HepG2 (cell line): ENCODE measurements around the gene FARSB. TPM values are rescaled to one million over a fixed set of nuclear protein-coding genes. Genes with fewer than 3 reads are reported as not detected.

Experiments
- ATAC-seq: fragments of 200-7000 bp; cut with Tn5 transposase; 3 replicates; pipeline ENCODE4 v1.9.1; 2020; ENCODE audit warnings: mild to moderate bottlenecking, moderate library complexity
- BruUV-seq: library from RNA; stranded (reverse); fragments of 400-500 nt; replicated peaks from 2 replicates; lab custom pipeline; 2021; lab: Mats Ljungman, UMichigan
- CTCF ChIA-PET: fragments of 300-600 bp; formaldehyde crosslinking; extraction: SDS; loops from one replicate; lab custom pipeline; 2021; ENCODE audit warnings: low total read pairs, inconsistent platforms, low intra/inter-chr PET ratio; lab: Yijun Ruan, JAX
- POLR2A ChIA-PET: fragments of 350-600 bp; sonication (Branson Sonifier 250); formaldehyde crosslinking; loops from one replicate; lab custom pipeline; 2020; ENCODE audit warnings: antibody characterized with exemption, inconsistent platforms; lab: Yijun Ruan, JAX
- DNase-seq: peaks from one replicate; pipeline ENCODE4 v3.0.0-alpha.2; 2015; ENCODE audit warnings: low spot score
- FAIRE-seq: peaks from 3 replicates; lab custom pipeline; 2011; peaks lifted over from hg19 to GRCh38; lab: Jason Lieb, UNC
- H2AFZ ChIP-seq: one replicate; pipeline ENCODE4 v1.6.1; 2011; ENCODE audit warnings: low read length, inconsistent platforms
- H3K27ac ChIP-seq: fragments of 300-600 bp; 3 replicates; pipeline ENCODE4 v1.8.0; 2011; ENCODE audit warnings: mixed run types, mild to moderate bottlenecking, mixed read lengths, low read length, inconsistent platforms; ENCODE audit not compliant: insufficient read depth; ENCODE audit errors: extremely low read length
- H3K27me3 ChIP-seq, 2 experiments: fragments of 200-600 bp in 1 of 2; 2 replicates in 1 of 2; 3 replicates in 1 of 2; pipeline versions ENCODE4 v1.6.0 to v1.8.0; 2011; ENCODE audit warnings: low read length in 2 of 2, mild to moderate bottlenecking in 2 of 2, moderate library complexity in 2 of 2, inconsistent platforms in 1 of 2; ENCODE audit not compliant: insufficient read depth in 2 of 2, control insufficient read depth in 1 of 2
- H3K36me3 ChIP-seq, 2 experiments: fragments of 200-600 bp in 1 of 2; replicated peaks in 1 of 2; 2 replicates in 1 of 2; 3 replicates in 1 of 2; pipeline versions ENCODE4 v1.5.1 to v1.8.0; 2011; ENCODE audit warnings: low read length in 2 of 2, inconsistent platforms in 1 of 2; ENCODE audit not compliant: insufficient read depth in 2 of 2, control insufficient read depth in 1 of 2
- H3K4me1 ChIP-seq: 2 replicates; pipeline ENCODE4 v1.5.1; 2012; ENCODE audit warnings: low read length, inconsistent platforms; ENCODE audit not compliant: insufficient read depth
- H3K4me2 ChIP-seq: 2 replicates; pipeline ENCODE4 v1.6.0; 2011; ENCODE audit warnings: low read depth, low read length, inconsistent platforms
- H3K4me3 ChIP-seq, 3 experiments: fragments of 200-600 bp in 1 of 3; sonication (generic), shearing (Covaris generic) in 1 of 3; replicated peaks in 1 of 3; 2 replicates each; pipeline ENCODE4 v1.5.1; 2011 to 2016; ENCODE audit warnings: low read length in 3 of 3, inconsistent platforms in 2 of 3, low read depth in 2 of 3, mild to moderate bottlenecking in 2 of 3, control low read depth in 1 of 3, mixed read lengths in 1 of 3; ENCODE audit not compliant: insufficient read depth in 1 of 3
- H3K79me2 ChIP-seq: one replicate; pipeline ENCODE4 v1.6.1; 2011; ENCODE audit warnings: low read length, inconsistent platforms; ENCODE audit not compliant: insufficient read depth
- H3K9ac ChIP-seq: 2 replicates; pipeline ENCODE4 v1.6.0; 2011; ENCODE audit warnings: mild to moderate bottlenecking, low read depth, low read length, inconsistent platforms; ENCODE audit not compliant: insufficient read depth
- H3K9me3 ChIP-seq: 2 replicates; pipeline ENCODE4 v1.5.1; 2012; ENCODE audit warnings: mild to moderate bottlenecking, low read length
- H4K20me1 ChIP-seq: 2 replicates; pipeline ENCODE4 v1.6.0; 2011; ENCODE audit warnings: inconsistent platforms, mild to moderate bottlenecking, low read length, moderate library complexity; ENCODE audit not compliant: insufficient read depth
- DNMT1 ChIP-seq: sonication (generic); formaldehyde crosslinking; IDR thresholded peaks from 2 replicates; pipeline ENCODE4 v1.5.1; 2020; ENCODE audit warnings: mild to moderate bottlenecking, missing genetic modification reagents
- ETV6 ChIP-seq: sonication (generic); formaldehyde crosslinking; conservative IDR thresholded peaks from 2 replicates; pipeline ENCODE4 v1.4.0; 2020; ENCODE audit warnings: missing genetic modification reagents
- GPN1 ChIP-seq: sonication (generic); formaldehyde crosslinking; IDR thresholded peaks from 2 replicates; pipeline ENCODE4 v1.5.1; 2020; ENCODE audit warnings: missing genetic modification reagents, borderline replicate concordance
- SMARCE1 ChIP-seq: fragments of 450-650 bp; IDR thresholded peaks from 2 replicates; pipeline ENCODE4 v1.6.1; 2017; ENCODE audit warnings: borderline replicate concordance
- SOX6 ChIP-seq, 2 experiments: fragments of 450-650 bp in 1 of 2; sonication (generic) in 1 of 2; formaldehyde crosslinking in 1 of 2; IDR thresholded peaks; 2 replicates each; pipeline versions ENCODE4 v1.4.0 to v1.6.1; 2017 to 2020; ENCODE audit warnings: antibody characterized with exemption in 1 of 2, mild to moderate bottlenecking in 1 of 2, missing genetic modification reagents in 1 of 2
- WIZ ChIP-seq: sonication (generic); formaldehyde crosslinking; IDR thresholded peaks from 2 replicates; pipeline ENCODE4 v1.5.1; 2020; ENCODE audit warnings: mild to moderate bottlenecking, missing genetic modification reagents
- WGBS: methylation state at CpG from one replicate; pipeline ENCODE4 v1.1.6; 2017; ENCODE audit warnings: low lambda C conversion rate; 5-methylcytosine and 5-hydroxymethylcytosine counted together
- in situ Hi-C: cut with HindIII; loops from 2 replicates; pipeline ENCODE4 v1.10.0; 2017; ENCODE audit warnings: low pct_unique_long_range_greater_than_20kb; ENCODE audit not compliant: extremely low pct_ligation_motif_present
- intact Hi-C: fragments of 100-400 bp; cut with micrococcal nuclease; formaldehyde crosslinking; loops from one replicate; pipeline ENCODE4 v1.10.0; 2022; ENCODE audit not compliant: unreplicated experiment
- polyA plus RNA-seq, 8 experiments: library from polyadenylated mRNA; depleted of rRNA in 3 of 8; stranded (reverse) in 7 of 8; unstranded in 1 of 8; fragments of >200 nt; fragmentation: Illumina TruSeq in 4 of 8; extraction: Trizol in 4 of 8; gene quantifications; 2 replicates each; pipeline versions ENCODE4 v1.2.1 to v1.2.3, GENCODE V29; 2011 to 2016; ENCODE audit warnings: low read depth in 4 of 8, missing spikeins in 1 of 8, mixed read lengths in 1 of 8; ENCODE audit not compliant: insufficient read depth in 1 of 8
- total RNA-seq, 5 experiments: library from RNA; depleted of rRNA; stranded (reverse); fragments of >200 nt; fragmentation: Illumina TruSeq; extraction: Trizol; gene quantifications; 2 replicates each; pipeline ENCODE4 v1.2.3, GENCODE V29; 2016; ENCODE audit warnings: low read depth in 1 of 5
- TF ChIP-seq, protein P1 (sequence below): sonication (generic); formaldehyde crosslinking; IDR thresholded peaks from 2 replicates; pipeline ENCODE4 v1.4.0; 2020; ENCODE audit warnings: low read depth, missing genetic modification reagents
- TF ChIP-seq, protein P2 (sequence below): sonication (generic); formaldehyde crosslinking; IDR thresholded peaks from 2 replicates; pipeline ENCODE4 v1.5.0; 2020; ENCODE audit warnings: missing genetic modification reagents

The FARSB gene
- total and polyA plus RNA-seq, 2 of the 13 experiments (the other 11 are each of a cell fraction or from before 2014, with no cell fraction given) = 23.3 to 45.9 TPM

GRCh38 chr2:222608081-222608480 lies 47.8 kb downstream of the FARSB start:
- WGBS = 74% methylated on average over 4 of the region's 4 CpGs
- Histone ChIP-seq H3K4me3 (no peak overlapping the region), H3K79me2 (no peaks in the 10 kb centered on the region), H3K36me3 (peaks cover 6 to 53% of the 10 kb centered on the region in 2 experiments), H3K4me1 (no peaks in the 10 kb centered on the region), H4K20me1 (no peaks in the 10 kb centered on the region), H3K9me3 (no peaks in the 10 kb centered on the region), H2AFZ (no peak overlapping the region), H3K9ac (no peak overlapping the region), H3K4me2 (no peak overlapping the region), H3K27ac (no peak overlapping the region), H3K27me3 (no peaks in the 10 kb centered on the region)
- intact Hi-C loops (no loop called here), in situ Hi-C loops (no loop called here)
- ChIA-PET POLR2A (no interaction called here), CTCF (no interaction called here)
- no TSS peak for BruUV-seq
- ATAC-seq (no peak), FAIRE-seq (no peak), DNase-seq (no peak)
- TF ChIP-seq, protein P1, sequence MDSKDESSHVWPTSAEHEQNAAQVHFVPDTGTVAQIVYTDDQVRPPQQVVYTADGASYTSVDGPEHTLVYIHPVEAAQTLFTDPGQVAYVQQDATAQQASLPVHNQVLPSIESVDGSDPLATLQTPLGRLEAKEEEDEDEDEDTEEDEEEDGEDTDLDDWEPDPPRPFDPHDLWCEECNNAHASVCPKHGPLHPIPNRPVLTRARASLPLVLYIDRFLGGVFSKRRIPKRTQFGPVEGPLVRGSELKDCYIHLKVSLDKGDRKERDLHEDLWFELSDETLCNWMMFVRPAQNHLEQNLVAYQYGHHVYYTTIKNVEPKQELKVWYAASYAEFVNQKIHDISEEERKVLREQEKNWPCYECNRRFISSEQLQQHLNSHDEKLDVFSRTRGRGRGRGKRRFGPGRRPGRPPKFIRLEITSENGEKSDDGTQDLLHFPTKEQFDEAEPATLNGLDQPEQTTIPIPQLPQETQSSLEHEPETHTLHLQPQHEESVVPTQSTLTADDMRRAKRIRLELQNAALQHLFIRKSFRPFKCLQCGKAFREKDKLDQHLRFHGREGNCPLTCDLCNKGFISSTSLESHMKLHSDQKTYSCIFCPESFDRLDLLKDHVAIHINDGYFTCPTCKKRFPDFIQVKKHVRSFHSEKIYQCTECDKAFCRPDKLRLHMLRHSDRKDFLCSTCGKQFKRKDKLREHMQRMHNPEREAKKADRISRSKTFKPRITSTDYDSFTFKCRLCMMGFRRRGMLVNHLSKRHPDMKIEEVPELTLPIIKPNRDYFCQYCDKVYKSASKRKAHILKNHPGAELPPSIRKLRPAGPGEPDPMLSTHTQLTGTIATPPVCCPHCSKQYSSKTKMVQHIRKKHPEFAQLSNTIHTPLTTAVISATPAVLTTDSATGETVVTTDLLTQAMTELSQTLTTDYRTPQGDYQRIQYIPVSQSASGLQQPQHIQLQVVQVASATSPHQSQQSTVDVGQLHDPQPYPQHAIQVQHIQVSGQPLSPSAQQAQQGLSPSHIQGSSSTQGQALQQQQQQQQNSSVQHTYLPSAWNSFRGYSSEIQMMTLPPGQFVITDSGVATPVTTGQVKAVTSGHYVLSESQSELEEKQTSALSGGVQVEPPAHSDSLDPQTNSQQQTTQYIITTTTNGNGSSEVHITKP (CRISPR knock-in tag) = no peak
- TF ChIP-seq DNMT1 (CRISPR knock-in tag) = no peak
- no peak for TF ChIP-seq WIZ
- no peak for TF ChIP-seq GPN1 (CRISPR knock-in tag)
- TF ChIP-seq, protein P2, sequence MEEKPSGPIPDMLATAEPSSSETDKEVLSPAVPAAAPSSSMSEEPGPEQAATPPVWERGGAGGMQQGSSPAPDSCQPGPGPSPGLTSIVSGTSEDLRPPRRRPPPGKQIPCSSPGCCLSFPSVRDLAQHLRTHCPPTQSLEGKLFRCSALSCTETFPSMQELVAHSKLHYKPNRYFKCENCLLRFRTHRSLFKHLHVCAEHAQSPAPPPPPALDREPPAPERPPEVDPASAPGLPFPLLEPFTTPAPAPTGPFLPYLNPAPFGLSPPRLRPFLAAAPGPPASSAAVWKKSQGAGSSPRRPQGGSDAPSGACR (CRISPR knock-in tag) = no peak
- TF ChIP-seq ETV6 (CRISPR knock-in tag) = no peak
- no peak for TF ChIP-seq SMARCE1
- no peak for TF ChIP-seq SOX6 (IDR thresholded peaks at IDR 0.05)
- TF ChIP-seq SOX6 (CRISPR knock-in tag; IDR thresholded peaks at IDR 0.05) = no peak
